ENCODE measurements around the gene SHISA4.
"Not testable (repeated sequence)": the region's sequence is repeated elsewhere in the genome, so short reads cannot be mapped to it uniquely, and the experiment has no call there.

The SHISA4 gene

GRCh38 chr1:201898240-201898894 is 9.7 kb downstream of the SHISA4 start:
- DNase-seq (ENCODE audit: low read depth in 3 of 3, low spot score in 1 of 3): no peak

DNA sequence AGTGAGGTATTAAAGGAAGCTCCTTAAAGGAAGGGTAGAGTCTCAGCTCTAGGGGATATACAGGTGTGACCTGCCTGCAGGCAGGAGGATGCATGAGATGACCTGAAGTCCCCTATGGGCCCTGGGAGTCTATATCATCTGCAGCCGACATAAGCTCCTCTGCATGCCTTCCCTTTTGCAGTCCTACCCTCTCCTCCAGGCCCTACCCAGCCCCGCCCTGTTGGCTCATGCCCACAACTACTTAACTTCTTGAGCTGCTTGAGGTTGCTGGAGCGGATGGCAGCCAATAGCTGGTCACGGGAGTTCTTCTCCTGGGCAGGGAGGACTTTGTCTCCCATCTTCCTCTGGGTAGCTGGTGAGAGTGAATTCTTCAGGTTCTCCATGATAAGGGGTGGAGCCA is 10.3 kb downstream of the SHISA4 start:
- no peak for DNase-seq (ENCODE audit: low read depth in 3 of 3, low spot score in 1 of 3)

DNA sequence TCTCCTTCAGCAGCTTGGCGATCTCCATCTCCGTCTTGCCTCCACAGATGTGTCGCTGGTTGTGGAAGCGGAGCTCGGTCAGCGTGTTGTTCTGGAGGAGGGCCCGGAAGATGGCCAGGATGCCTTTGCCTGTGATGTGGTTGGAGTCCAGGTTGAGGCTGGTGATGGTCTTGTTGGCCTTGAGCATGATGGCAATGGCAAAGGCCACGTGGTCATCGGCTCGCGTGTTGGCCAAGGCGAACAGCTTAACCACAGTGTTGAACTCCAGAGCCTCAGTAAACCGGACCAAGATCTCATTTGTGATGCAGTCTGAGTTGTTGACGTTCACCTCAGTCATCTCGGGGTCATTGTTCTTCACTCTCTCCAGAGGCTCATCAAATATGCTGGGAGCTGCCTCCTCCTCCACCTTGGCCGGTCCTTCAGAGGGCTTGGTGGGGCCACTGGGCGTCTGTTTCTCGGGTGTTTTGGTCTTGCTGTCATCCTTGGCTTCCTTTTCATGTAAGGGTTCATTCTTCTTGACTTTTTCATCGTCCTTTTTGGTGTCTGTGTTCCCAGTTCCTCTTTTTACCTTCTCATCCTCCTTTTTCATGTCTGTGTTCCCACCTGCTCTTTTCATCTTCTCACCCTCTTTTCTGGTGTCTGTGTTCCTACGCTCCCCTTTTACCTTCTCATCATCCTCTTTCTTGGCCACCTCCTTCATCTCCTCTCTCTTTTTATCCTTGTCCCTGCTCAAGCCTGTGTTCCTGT is 11.2 kb downstream of the SHISA4 start:
- DNase-seq (ENCODE audit: low read depth in 3 of 3, low spot score in 1 of 3): no peak

- no peak for DNase-seq (ENCODE audit: low read depth in 3 of 3, low spot score in 1 of 3)
Measured at GRCh38 chr1:201900476-201900875, 11.8 kb downstream of the SHISA4 start.

DNA sequence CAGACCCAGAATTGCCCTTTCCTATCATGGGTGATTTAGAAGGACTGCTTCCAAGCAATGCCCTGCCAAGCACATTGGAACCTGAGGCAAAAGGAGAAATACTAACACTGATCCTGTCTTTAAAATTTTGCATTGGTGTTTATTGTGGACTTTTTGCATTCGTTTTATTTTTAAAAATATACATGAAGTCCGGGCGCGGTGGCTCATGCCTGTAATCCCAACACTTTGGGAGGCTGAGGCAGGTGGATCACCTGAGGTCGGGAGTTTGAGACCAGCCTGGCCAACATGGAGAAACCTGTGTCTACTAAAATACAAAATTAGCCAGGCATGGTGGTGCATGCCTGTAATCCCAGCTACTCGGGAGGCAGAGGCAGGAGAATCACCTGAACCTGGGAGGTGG is 12.3 kb downstream of the SHISA4 start:
- DNase-seq (ENCODE audit: low read depth in 3 of 3, low spot score in 1 of 3): not testable (repeated sequence)

DNA sequence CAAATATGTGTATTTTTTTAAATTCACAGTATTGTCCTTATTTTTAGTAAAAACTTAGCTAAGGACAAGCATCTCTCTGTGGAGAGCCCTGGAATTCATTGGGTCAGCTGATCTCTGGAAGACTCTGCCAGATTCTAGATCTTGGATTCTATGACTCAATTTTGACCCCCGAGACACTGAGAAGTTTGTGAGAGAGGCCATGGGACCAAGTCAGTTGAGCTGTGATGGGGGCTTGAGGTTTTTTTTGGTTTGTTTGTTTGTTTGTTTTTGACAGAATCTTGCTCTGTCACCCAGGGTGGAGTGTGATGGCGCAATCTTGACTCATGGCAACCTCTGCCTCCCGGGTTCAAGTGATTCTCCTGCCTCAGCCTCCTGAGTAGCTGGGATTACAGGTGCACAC is 13.5 kb downstream of the SHISA4 start:
- DNase-seq (ENCODE audit: low read depth in 3 of 3, low spot score in 1 of 3): no peak

DNA sequence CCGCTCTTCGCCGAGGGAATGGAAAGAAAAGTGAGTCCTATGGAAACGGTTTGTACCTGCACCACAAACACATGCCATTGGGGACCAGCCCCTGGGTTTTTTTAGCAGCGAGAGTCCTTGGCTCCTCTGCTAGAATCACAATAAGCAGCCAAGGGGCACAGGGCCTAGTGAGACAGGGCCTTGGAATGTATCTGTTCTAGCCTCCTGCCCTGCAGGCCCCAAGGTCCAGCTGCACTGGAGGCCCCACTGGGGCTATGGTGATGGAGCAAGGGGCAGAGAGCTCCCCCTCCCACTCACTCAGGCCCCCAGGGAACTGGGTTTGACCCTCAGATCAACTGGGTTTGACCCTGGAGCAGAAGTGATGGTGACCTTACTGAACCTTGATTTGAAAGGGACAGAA is 14.4 kb downstream of the SHISA4 start:
- DNase-seq (ENCODE audit: low read depth in 3 of 3, low spot score in 1 of 3): no peak

- no peak for DNase-seq (ENCODE audit: low read depth in 3 of 3, low spot score in 1 of 3)
Measured at GRCh38 chr1:201904579-201904978, 15.9 kb downstream of the SHISA4 start.

GRCh38 chr1:201905234-201905890 is 16.7 kb downstream of the SHISA4 start:
- DNase-seq (ENCODE audit: low read depth in 3 of 3, low spot score in 1 of 3): no peak

GRCh38 chr1:201906336-201906735 is 17.6 kb downstream of the SHISA4 start:
- no peak for DNase-seq (ENCODE audit: low read depth in 3 of 3, low spot score in 1 of 3)

- DNase-seq (ENCODE audit: low read depth in 3 of 3, low spot score in 1 of 3): no peak
Measured at GRCh38 chr1:201907621-201908020, 18.9 kb downstream of the SHISA4 start.

GRCh38 chr1:201911826-201912571 is 23.3 kb downstream of the SHISA4 start:
- no peak for DNase-seq (ENCODE audit: low read depth in 3 of 3, low spot score in 1 of 3)

DNA sequence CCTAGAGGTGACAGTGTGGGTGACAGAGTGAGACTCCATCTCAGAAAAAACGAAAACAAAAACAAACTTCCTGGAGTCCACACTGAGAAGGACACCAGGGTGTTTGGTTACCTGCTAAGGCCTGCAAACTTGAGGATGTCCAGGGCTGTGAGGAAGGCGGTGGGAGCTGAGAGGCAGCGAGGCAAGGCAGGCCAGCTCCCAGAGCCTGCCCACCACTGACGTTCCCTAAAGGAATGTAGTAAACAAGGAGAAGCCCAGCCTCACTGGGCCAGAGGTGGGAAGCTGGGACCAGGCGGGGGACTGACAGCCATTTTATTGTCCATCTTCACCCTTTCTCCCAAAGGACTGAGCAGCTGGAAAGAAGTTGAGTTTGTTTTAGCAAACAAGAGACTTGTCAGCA is 24.1 kb downstream of the SHISA4 start:
- DNase-seq (ENCODE audit: low read depth in 3 of 3, low spot score in 1 of 3): no peak

DNA sequence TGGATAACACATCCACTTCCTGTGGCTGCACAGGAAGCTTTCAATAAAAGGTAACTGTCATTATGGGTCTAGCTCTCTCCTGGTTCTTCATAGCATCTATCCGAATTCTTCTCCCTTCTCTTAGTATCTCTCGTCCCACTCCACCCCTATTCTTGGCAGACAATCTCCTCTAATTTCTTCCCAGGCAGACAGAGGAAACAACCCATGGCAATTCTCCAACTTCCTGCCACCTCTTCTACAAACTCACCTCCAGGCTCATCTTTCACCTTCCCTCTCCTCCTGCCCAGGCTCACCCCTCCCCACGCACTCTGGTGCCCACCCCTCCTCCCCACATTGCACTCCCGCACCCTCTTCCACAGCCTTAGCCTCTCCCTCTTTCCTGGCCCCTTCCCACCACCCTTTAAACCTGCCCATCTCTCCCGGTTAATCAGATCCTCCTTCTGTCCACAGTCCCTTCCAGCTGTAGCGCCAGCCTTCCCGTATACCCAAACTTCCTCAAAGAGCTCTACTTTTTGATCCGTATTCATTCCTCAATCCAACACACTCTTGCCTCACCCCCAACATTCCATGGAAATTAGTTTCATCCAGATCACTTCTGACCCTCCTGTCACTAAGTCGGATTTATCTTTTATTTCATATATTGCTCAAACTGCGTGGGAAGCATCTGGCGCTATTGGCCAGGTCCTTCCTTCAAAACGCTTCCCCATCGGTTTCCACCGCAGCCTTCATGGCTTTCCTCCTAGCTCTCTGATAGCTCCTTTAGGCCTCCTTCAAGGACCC is 25.9 kb downstream of the SHISA4 start:
- no peak for DNase-seq (ENCODE audit: low read depth in 3 of 3, low spot score in 1 of 3)

DNA sequence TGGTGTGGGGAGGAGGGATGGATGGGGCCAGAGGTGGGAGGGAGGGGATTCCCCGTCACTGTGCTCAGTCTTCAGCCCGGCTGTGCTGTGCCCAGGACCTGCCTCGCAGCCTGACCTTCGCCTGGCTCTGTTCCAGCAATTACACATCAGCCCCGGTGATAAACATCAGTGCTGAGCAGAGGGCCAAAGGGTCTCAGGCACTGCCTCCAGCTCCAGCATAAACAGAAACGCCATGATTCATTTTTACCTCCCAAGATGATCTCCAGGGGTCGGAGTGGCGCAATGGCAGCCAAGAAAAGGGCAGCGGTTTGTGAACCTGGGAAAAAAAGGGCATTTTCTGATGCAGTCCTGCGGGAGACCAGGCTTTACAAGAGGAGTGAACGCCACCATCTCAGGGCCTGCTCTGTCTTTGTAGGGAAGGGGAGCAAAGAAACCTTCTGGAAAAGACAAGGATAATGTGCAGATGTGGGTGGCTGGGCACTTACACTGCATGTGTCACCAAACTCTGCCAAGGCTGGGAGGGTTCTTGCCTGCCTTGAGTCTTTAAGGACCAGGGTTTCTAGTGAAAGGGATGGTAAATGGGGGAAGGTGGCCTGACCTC is 28.1 kb downstream of the SHISA4 start:
- DNase-seq (ENCODE audit: low read depth in 3 of 3, low spot score in 1 of 3): no peak

DNA sequence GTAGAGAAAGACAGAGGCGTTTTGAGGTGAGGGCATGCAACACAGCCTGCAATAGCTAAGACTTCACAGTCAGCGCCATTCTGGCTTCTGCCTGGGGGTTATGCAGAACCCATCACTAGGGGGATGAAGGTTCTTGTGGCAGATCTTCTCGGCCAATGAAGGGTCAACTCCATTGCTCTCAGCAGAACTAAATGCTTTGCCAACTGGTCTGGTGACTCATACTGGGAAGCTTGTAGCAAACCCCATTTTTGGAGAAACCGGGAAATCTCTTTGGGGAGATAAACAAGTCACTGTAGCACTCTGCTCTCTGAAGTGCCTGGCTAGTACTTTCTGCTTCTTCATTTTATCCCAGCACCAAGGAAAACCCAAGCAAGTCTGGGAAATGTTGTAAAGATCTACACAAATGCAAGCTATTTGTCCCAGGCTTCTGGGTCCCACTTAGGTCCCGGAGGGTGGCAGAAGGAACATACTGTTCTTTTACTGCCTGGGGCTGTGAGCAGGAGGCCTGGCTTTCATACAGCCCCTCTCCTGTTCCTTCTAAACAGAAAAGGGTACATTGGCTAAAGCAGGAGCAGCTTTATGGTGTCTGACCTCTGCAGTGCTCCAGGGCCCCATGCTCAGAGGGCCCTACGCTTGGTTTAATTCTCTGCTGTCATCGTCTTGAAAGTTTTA is 28.8 kb downstream of the SHISA4 start:
- DNase-seq (ENCODE audit: low read depth in 3 of 3, low spot score in 1 of 3): no peak

- no peak for DNase-seq (ENCODE audit: low read depth in 3 of 3, low spot score in 1 of 3)
Measured at GRCh38 chr1:201918343-201918742, 29.6 kb downstream of the SHISA4 start.

DNA sequence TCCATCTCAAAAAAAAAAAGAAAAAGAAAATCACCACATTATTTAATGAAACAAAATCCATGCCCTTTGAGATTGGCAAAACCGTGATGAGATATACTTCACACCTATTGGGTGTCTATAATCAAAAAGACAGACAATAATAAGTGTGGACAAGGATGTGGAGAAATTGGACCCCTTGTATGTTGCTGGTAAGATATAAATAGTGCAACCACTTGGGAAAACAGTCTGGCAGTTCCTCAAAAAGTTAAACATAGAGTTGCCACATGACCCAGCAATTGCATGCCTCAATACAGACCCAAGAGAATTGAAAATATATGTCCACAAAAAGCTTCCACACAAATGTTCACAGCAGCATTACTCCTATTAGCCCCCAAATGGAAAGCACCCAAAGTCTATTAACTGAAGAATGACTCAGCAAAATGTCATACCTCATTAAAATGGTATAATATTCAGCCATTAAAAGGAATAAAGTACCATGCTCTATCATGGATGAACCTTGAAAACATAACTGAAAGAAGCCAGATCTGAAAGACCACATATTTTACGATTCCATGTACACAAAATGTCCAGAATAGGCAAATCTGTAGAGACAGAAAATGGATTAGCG is 33.4 kb downstream of the SHISA4 start:
- DNase-seq (ENCODE audit: low read depth in 3 of 3, low spot score in 1 of 3): no peak

DNA sequence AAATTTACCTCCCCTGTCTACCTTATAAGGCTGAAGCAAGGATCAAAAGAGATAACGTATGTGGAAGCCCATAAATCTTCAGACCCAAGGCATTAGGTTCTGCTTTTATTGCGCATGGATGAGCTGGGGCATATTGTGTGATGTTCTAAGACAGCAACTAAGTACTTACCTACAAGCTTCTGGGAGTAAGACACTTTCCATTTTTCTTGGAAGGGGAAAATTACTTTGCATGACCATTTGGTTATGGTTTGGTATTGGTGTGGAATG is 36.5 kb downstream of the SHISA4 start:
- no peak for DNase-seq (ENCODE audit: low read depth in 3 of 3, low spot score in 1 of 3)

All from stimulated activated CD4-positive, alpha-beta T cell treated with anti-CD3 and anti-CD28 coated beads, TNF-alpha, amount 100 ng/mL, for 1 hour (primary cell).